K562 (cell line): ENCODE results near the gene CCDC77. TPM values are rescaled to one million over a fixed set of nuclear protein-coding genes. Genes with fewer than 3 reads are reported as not detected.

Source experiments
- ATAC-seq: fragments of 200-7000 bp; cut with Tn5 transposase; 3 replicates; pipeline ENCODE4 v1.9.1; 2020; ENCODE audit warnings: moderate library complexity
- BruUV-seq: library from RNA; stranded (reverse); fragments of 400-500 nt; replicated peaks from 2 replicates; lab custom pipeline; 2021; lab: Mats Ljungman, UMichigan
- CTCF ChIA-PET: fragments of 300-600 bp; formaldehyde crosslinking; extraction: SDS; loops from one replicate; lab custom pipeline; 2021; ENCODE audit warnings: low intra/inter-chr PET ratio; lab: Yijun Ruan, JAX
- POLR2A ChIA-PET: fragments of 300-600, 350-650 bp; sonication (Branson Sonifier 250); formaldehyde crosslinking; extraction: SDS; loops from one replicate; lab custom pipeline; 2021; ENCODE audit warnings: antibody characterized with exemption, inconsistent platforms; lab: Yijun Ruan, JAX
- DNase-seq, 4 experiments: peaks; one replicate each; pipeline versions ENCODE4 v3.0.0 to v3.0.0-alpha.2; 2011 to 2018; ENCODE audit warnings: low spot score in 3 of 4, mixed read lengths in 3 of 4; ENCODE audit errors: extremely low read depth in 1 of 4
- FAIRE-seq: peaks from 2 replicates; lab custom pipeline; 2011; peaks lifted over from hg19 to GRCh38; lab: Jason Lieb, UNC
- H2AFZ ChIP-seq: 2 replicates; pipeline ENCODE4 v1.6.0; 2011; ENCODE audit warnings: low read depth, low read length, control low read depth, inconsistent platforms
- H3K27ac ChIP-seq: fragments of 200-600 bp; 3 replicates; pipeline ENCODE4 v1.8.0; 2011; ENCODE audit warnings: low read depth, mild to moderate bottlenecking, control low read depth, inconsistent platforms, low read length, moderate library complexity, mixed read lengths; ENCODE audit errors: extremely low read depth
- H3K27me3 ChIP-seq, 2 experiments: fragments of 300-600 bp in 1 of 2; 2 replicates in 1 of 2; 3 replicates in 1 of 2; pipeline versions ENCODE4 v1.6.0 to v1.8.0; 2011; ENCODE audit warnings: inconsistent platforms in 2 of 2, low read length in 2 of 2, mild to moderate bottlenecking in 1 of 2, mixed read lengths in 1 of 2, moderate library complexity in 1 of 2; ENCODE audit not compliant: control insufficient read depth in 2 of 2, insufficient read depth in 2 of 2
- H3K36me3 ChIP-seq: fragments of 300-600 bp; 3 replicates; pipeline ENCODE4 v1.8.0; 2011; ENCODE audit warnings: mild to moderate bottlenecking, low read length, inconsistent platforms; ENCODE audit not compliant: control insufficient read depth, insufficient read depth
- H3K4me1 ChIP-seq, 2 experiments: fragments of 200-600 bp in 1 of 2; replicated peaks in 1 of 2; 2 replicates in 1 of 2; 3 replicates in 1 of 2; pipeline versions ENCODE4 v1.5.1 to v1.8.0; 2011; ENCODE audit warnings: inconsistent platforms in 2 of 2, low read length in 2 of 2, mild to moderate bottlenecking in 1 of 2, mixed read lengths in 1 of 2, moderate library complexity in 1 of 2; ENCODE audit not compliant: control insufficient read depth in 2 of 2, insufficient read depth in 2 of 2
- H3K4me2 ChIP-seq: 2 replicates; pipeline ENCODE4 v1.6.1; 2011; ENCODE audit warnings: low read length, control low read depth, inconsistent platforms, mixed read lengths; ENCODE audit not compliant: insufficient read depth
- H3K4me3 ChIP-seq: fragments of 200-600 bp; sonication (generic), shearing (Covaris generic); 2 replicates; pipeline ENCODE4 v1.5.1; 2016; ENCODE audit warnings: control low read depth, inconsistent platforms
- H3K79me2 ChIP-seq: fragments of 200-600 bp; 3 replicates; pipeline ENCODE4 v1.8.0; 2011; ENCODE audit warnings: low read length, inconsistent platforms; ENCODE audit not compliant: control insufficient read depth, insufficient read depth
- H3K9ac ChIP-seq, 2 experiments: 2 replicates each; pipeline versions ENCODE4 v1.6.0 to v1.6.1; 2011; ENCODE audit warnings: low read depth in 2 of 2, low read length in 2 of 2, control low read depth in 1 of 2, inconsistent platforms in 1 of 2, mild to moderate bottlenecking in 1 of 2, mixed read lengths in 1 of 2; ENCODE audit not compliant: insufficient read depth in 1 of 2
- H3K9me1 ChIP-seq: one replicate; pipeline ENCODE4 v1.6.0; 2011; ENCODE audit warnings: inconsistent platforms, mild to moderate bottlenecking, low read length, moderate library complexity; ENCODE audit not compliant: control insufficient read depth, insufficient read depth
- H3K9me3 ChIP-seq: replicated peaks from 2 replicates; pipeline ENCODE4 v1.5.1; 2011; ENCODE audit warnings: low read depth, low read length, inconsistent platforms; ENCODE audit not compliant: control insufficient read depth, insufficient read depth
- H4K20me1 ChIP-seq: replicated peaks from 2 replicates; pipeline ENCODE4 v1.6.1; 2011; ENCODE audit warnings: low read length, inconsistent platforms, mixed read lengths; ENCODE audit not compliant: control insufficient read depth, insufficient read depth
- ETV1 ChIP-seq: fragments of 450-650 bp; conservative IDR thresholded peaks from 2 replicates; pipeline ENCODE4 v1.6.1; 2016; ENCODE audit warnings: missing genetic modification characterization, control low read depth, low read depth, missing compliant biosample characterization
- HMBOX1 ChIP-seq: sonication (generic); IDR thresholded peaks from 2 replicates; pipeline ENCODE4 v1.6.1; 2016
- MBD2 ChIP-seq: sonication (generic); IDR thresholded peaks from 2 replicates; pipeline ENCODE4 v1.6.1; 2016; ENCODE audit warnings: low read depth, borderline replicate concordance
- UBTF ChIP-seq, 2 experiments: IDR thresholded peaks; 2 replicates each; pipeline ENCODE4 v1.6.1; 2012; ENCODE audit warnings: improper control_type of control experiment in 2 of 2, low read depth in 2 of 2, low read length in 2 of 2, borderline replicate concordance in 1 of 2
- ZBTB5 ChIP-seq: fragments of 450-650 bp; IDR thresholded peaks from 2 replicates; pipeline ENCODE4 v1.6.1; 2017; ENCODE audit warnings: antibody characterized with exemption
- ZFX ChIP-seq: sonication (generic); formaldehyde crosslinking; IDR thresholded peaks from 2 replicates; pipeline ENCODE4 v1.8.0; 2022; ENCODE audit warnings: mild to moderate bottlenecking, missing genetic modification reagents, moderate library complexity
- WGBS: fragments of 100-300 bp; shearing (Covaris generic); methylation state at CpG from one replicate; pipeline ENCODE4 v1.1.6; 2016; ENCODE audit warnings: low coverage, mixed read lengths; ENCODE audit not compliant: insufficient coverage; ENCODE audit errors: missing lambda C conversion rate; 5-methylcytosine and 5-hydroxymethylcytosine counted together
- in situ Hi-C: fragments of 300-500 bp; cut with MboI; formaldehyde crosslinking; loops from 4 replicates; pipeline ENCODE4 v1.15.0; 2018; ENCODE audit warnings: inconsistent platforms, mixed read lengths
- intact Hi-C: fragments of 100-400 bp; cut with micrococcal nuclease; formaldehyde crosslinking; loops from 2 replicates; pipeline ENCODE4 v1.14.2; 2022
- polyA plus RNA-seq, 8 experiments: library from polyadenylated mRNA; depleted of rRNA in 4 of 8; stranded (reverse) in 5 of 8; unstranded in 3 of 8; fragments of >200 nt; fragmentation: Nextera tagmentation in 2 of 8; fragmentation: Illumina TruSeq in 1 of 8; extraction: Ambion mirVana in 2 of 8; extraction: Trizol in 1 of 8; gene quantifications; 2 replicates each; pipeline versions ENCODE4 v1.2.1 to v1.2.3, GENCODE V29; 2011 to 2014; ENCODE audit warnings: inconsistent platforms in 1 of 8, missing spikeins in 1 of 8
- total RNA-seq, 7 experiments: library from RNA; depleted of rRNA in 6 of 7; stranded (reverse); fragments of >200 nt in 6 of 7; fragmentation: Illumina TruSeq in 2 of 7; extraction: Trizol in 2 of 7; gene quantifications; 2 replicates each; pipeline versions ENCODE4 v1.2.1 to v1.2.3, GENCODE V29; 2011 to 2021; ENCODE audit warnings: low replicate concordance in 1 of 7

Gene CCDC77
- total and polyA plus RNA-seq, 9 of the 15 experiments (the other 6 are each of a cell fraction or from before 2014, with no cell fraction given), result 10.5 to 26.5 (median 17.8) TPM

- Histone ChIP-seq H3K27me3 (no peaks in the 10 kb centered on the region), H3K36me3 (peaks cover 23% of the 10 kb centered on the region; the same call in 2 of the 3 replicates), H3K27ac (peak overlapping the region; percentile 98), H2AFZ (no peak overlapping the region), H3K79me2 (peaks cover 43% of the 10 kb centered on the region), H3K9me3 (no peaks in the 10 kb centered on the region)
- TF ChIP-seq ETV1 (tag) (no peak), HMBOX1 (peak; percentile 65; the same call in 1 of the 2 replicates)
- TF ChIP-seq, all 486 proteins: peak for 1
- intact Hi-C loops (no loop called here), in situ Hi-C loops (no loop called here)
- WGBS, result 0% methylated on average over 2 of the region's 2 CpGs
- ChIA-PET POLR2A (interaction anchor here (0.8 to 2.7 kb wide), 2 partner anchors 8 to 13 kb away, joined by 3 to 13 read pairs; partner anchors contain the start of gene CCDC77), CTCF (no interaction called here)
- Histone ChIP-seq H3K4me3 (peak overlapping the region; percentile 98), H3K9ac (peak overlapping the region in 1 of 2 experiments; percentile 82; a peak in 2 of 4 replicates), H3K4me1 (no peaks in the 10 kb centered on the region; a peak in 1 of 5 replicates), H3K4me2 (peak overlapping the region; percentile 88), H4K20me1 (peaks cover 9% of the 10 kb centered on the region), H3K9me1 (no peaks in the 10 kb centered on the region)
- BruUV-seq, result no TSS peak
- DNase-seq, result peak in 2 of 4 experiments; percentile 11 to 14
- FAIRE-seq, result peak; percentile 11
- ATAC-seq, result no peak
These were observed 13.4 kb upstream of the CCDC77 start for GRCh38 chr12:388012-388411.

- in situ Hi-C loops, result no loop called here
- Histone ChIP-seq H2AFZ (peak overlapping the region; percentile 100), H4K20me1 (peaks cover 9% of the 10 kb centered on the region), H3K27ac (peak overlapping the region; percentile 98), H3K36me3 (peaks cover 17% of the 10 kb centered on the region; the same call in 2 of the 3 replicates), H3K9me1 (no peaks in the 10 kb centered on the region), H3K9ac (peak overlapping the region; percentile 82 to 96), H3K4me1 (no peaks in the 10 kb centered on the region; a peak in 1 of 5 replicates), H3K79me2 (peaks cover 43% of the 10 kb centered on the region), H3K4me3 (peak overlapping the region; percentile 98), H3K4me2 (peak overlapping the region; percentile 88), H3K9me3 (no peaks in the 10 kb centered on the region), H3K27me3 (no peaks in the 10 kb centered on the region)
- BruUV-seq, result TSS peak; percentile 71
- DNase-seq (peak in 2 of 4 experiments; percentile 24 to 45), FAIRE-seq (no peak), ATAC-seq (peak; percentile 69)
- intact Hi-C loops, result no loop called here
- ChIA-PET POLR2A (interaction anchor here (0.6 to 2.7 kb wide), 4 partner anchors 9 to 243 kb away, joined by 3 to 13 read pairs (median 3); partner anchors contain the start of gene CCDC77), CTCF (no interaction called here)
- 2% methylated on average over 20 of the region's 35 CpGs for WGBS
- TF ChIP-seq ZBTB5, result no peak
- no peak for TF ChIP-seq UBTF (IDR thresholded peaks at IDR 0.05; ENCODE audit: borderline replicate concordance in 1 of 2, low read depth in 2 of 2, low read length in 2 of 2)
- TF ChIP-seq ZFX (CRISPR knock-in tag), result peak; percentile 52; the same call in 1 of the 2 replicates
- TF ChIP-seq MBD2, result no peak
These were observed 12.8 kb upstream of the CCDC77 start for GRCh38 chr12:388541-389141.
